Measurements from ENCODE around the gene KIAA1958. TPM values are rescaled to one million over a fixed set of nuclear protein-coding genes. Genes with fewer than 3 reads are reported as not detected.
"Not testable (repeated sequence)": the region's sequence is repeated elsewhere in the genome, so short reads cannot be mapped to it uniquely, and the experiment has no call there.

Gene KIAA1958
- total and polyA plus RNA-seq, 7 experiments from 2014 or later, result 3.2 to 8.3 (median 6.4) TPM

GRCh38 chr9:112669326-112669725 is 182.7 kb downstream of the KIAA1958 start:
- Mint-ChIP-seq H3K4me3 (no peak overlapping the region), H3K36me3 (no peaks in the 10 kb centered on the region), H3K4me1 (no peaks in the 10 kb centered on the region), H3K27me3 (peaks cover 0 to 4% (median 0%) of the 10 kb centered on the region in 5 donors), H3K9me3 (peaks cover 0 to 4% (median 0%) of the 10 kb centered on the region in 11 donors), H3K27ac (no peak overlapping the region)
- ChIA-PET CTCF (no interaction called here), POLR2A (no interaction called here)
- no peak for ATAC-seq
- H3K4me1 ChIP-seq (ENCODE audit: control insufficient read depth in 2 of 2, insufficient read depth in 2 of 2, low read length in 2 of 2), result no peaks in the 10 kb centered on the region
- no peaks in the 10 kb centered on the region for H3K9me3 ChIP-seq (ENCODE audit: control insufficient read depth in 2 of 3, low read length in 3 of 3)
- H3K27me3 ChIP-seq (ENCODE audit: control insufficient read depth in 2 of 2, insufficient read depth in 2 of 2, low read length in 2 of 2), result no peaks in the 10 kb centered on the region
- DNase-seq, result no peak
- H3K27ac ChIP-seq (ENCODE audit: low read depth, low read length), result no peak overlapping the region
- no peaks in the 10 kb centered on the region for H3K36me3 ChIP-seq (ENCODE audit: control insufficient read depth in 2 of 3, insufficient read depth in 3 of 3, low read length in 3 of 3)
- intact Hi-C loops (cut with micrococcal nuclease), result no loop called here
- no peak overlapping the region for H3K4me3 ChIP-seq (ENCODE audit: low read length)

- Mint-ChIP-seq H3K36me3 (peaks cover 0 to 5% (median 0%) of the 10 kb centered on the region in 5 donors), H3K27me3 (peaks cover 0 to 4% (median 0%) of the 10 kb centered on the region in 5 donors), H3K4me3 (no peak overlapping the region), H3K4me1 (no peaks in the 10 kb centered on the region), H3K9me3 (peaks cover 0 to 4% (median 0%) of the 10 kb centered on the region in 11 donors), H3K27ac (no peak overlapping the region)
- ATAC-seq (no peak), DNase-seq (no peak)
- Histone ChIP-seq H3K27ac (ENCODE audit: low read depth, low read length) (no peak overlapping the region), H3K36me3 (ENCODE audit: control insufficient read depth in 2 of 3, insufficient read depth in 3 of 3, low read length in 3 of 3) (no peaks in the 10 kb centered on the region), H3K4me1 (ENCODE audit: control insufficient read depth in 2 of 2, insufficient read depth in 2 of 2, low read length in 2 of 2) (no peaks in the 10 kb centered on the region), H3K27me3 (ENCODE audit: control insufficient read depth in 2 of 2, insufficient read depth in 2 of 2, low read length in 2 of 2) (no peaks in the 10 kb centered on the region), H3K4me3 (ENCODE audit: low read length) (no peak overlapping the region), H3K9me3 (ENCODE audit: control insufficient read depth in 2 of 3, low read length in 3 of 3) (no peaks in the 10 kb centered on the region)
- ChIA-PET POLR2A (no interaction called here), CTCF (no interaction called here)
- intact Hi-C loops (cut with micrococcal nuclease), result no loop called here
Measured at GRCh38 chr9:112670991-112671625, 184.5 kb downstream of the KIAA1958 start.

- H3K27ac ChIP-seq (ENCODE audit: low read depth, low read length); H3K4me3 ChIP-seq (ENCODE audit: low read length); H3K27me3 Mint-ChIP-seq; H3K4me1 Mint-ChIP-seq; CTCF ChIA-PET; POLR2A ChIA-PET; H3K27me3 ChIP-seq (ENCODE audit: control insufficient read depth in 2 of 2, insufficient read depth in 2 of 2, low read length in 2 of 2); H3K4me3 Mint-ChIP-seq; H3K27ac Mint-ChIP-seq; H3K4me1 ChIP-seq (ENCODE audit: control insufficient read depth in 2 of 2, insufficient read depth in 2 of 2, low read length in 2 of 2); intact Hi-C loops (cut with micrococcal nuclease); ATAC-seq; H3K36me3 ChIP-seq (ENCODE audit: control insufficient read depth in 2 of 3, insufficient read depth in 3 of 3, low read length in 3 of 3); DNase-seq: not testable (repeated sequence)
- H3K9me3 Mint-ChIP-seq, result peaks cover 3 to 16% (median 11%) of the 10 kb centered on the region in 11 donors
- H3K36me3 Mint-ChIP-seq, result peaks cover 5 to 14% (median 8%) of the 10 kb centered on the region in 5 donors
- peaks cover 0 to 11% (median 0%) of the 10 kb centered on the region in 3 experiments for H3K9me3 ChIP-seq (ENCODE audit: control insufficient read depth in 2 of 3, low read length in 3 of 3)
Measured at GRCh38 chr9:112673221-112673620, 186.6 kb downstream of the KIAA1958 start.

- Mint-ChIP-seq H3K27ac (no peak overlapping the region), H3K4me1 (peaks cover 0 to 8% (median 1%) of the 10 kb centered on the region in 7 donors), H3K9me3 (peaks cover 13 to 34% (median 19%) of the 10 kb centered on the region in 11 donors), H3K4me3 (no peak overlapping the region), H3K36me3 (peaks cover 5 to 24% (median 15%) of the 10 kb centered on the region in 5 donors), H3K27me3 (peaks cover 0 to 7% (median 4%) of the 10 kb centered on the region in 5 donors)
- ATAC-seq (no peak), DNase-seq (no peak)
- Histone ChIP-seq H3K9me3 (ENCODE audit: control insufficient read depth in 2 of 3, low read length in 3 of 3) (peaks cover 0 to 18% (median 0%) of the 10 kb centered on the region in 3 experiments), H3K4me3 (ENCODE audit: low read length) (no peak overlapping the region), H3K4me1 (ENCODE audit: control insufficient read depth in 2 of 2, insufficient read depth in 2 of 2, low read length in 2 of 2) (no peaks in the 10 kb centered on the region), H3K27me3 (ENCODE audit: control insufficient read depth in 2 of 2, insufficient read depth in 2 of 2, low read length in 2 of 2) (no peaks in the 10 kb centered on the region), H3K27ac (ENCODE audit: low read depth, low read length) (no peak overlapping the region), H3K36me3 (ENCODE audit: control insufficient read depth in 2 of 3, insufficient read depth in 3 of 3, low read length in 3 of 3) (no peaks in the 10 kb centered on the region)
- POLR2A ChIA-PET, result no interaction called here
- intact Hi-C loops (cut with micrococcal nuclease), result no loop called here
- CTCF ChIA-PET, result no interaction called here
Measured at GRCh38 chr9:112677040-112677439, 190.4 kb downstream of the KIAA1958 start.

- intact Hi-C loops (cut with micrococcal nuclease), result no loop called here
- no peak overlapping the region for H3K4me3 Mint-ChIP-seq
- ATAC-seq (no peak), DNase-seq (no peak)
- peaks cover 4 to 19% (median 9%) of the 10 kb centered on the region in 7 donors for H3K4me1 Mint-ChIP-seq
- ChIA-PET CTCF (no interaction called here), POLR2A (interaction anchor here (0.7 kb wide), 1 partner anchor 26 kb away, joined by 3 read pairs; no protein-coding TSS in a partner anchor)
- no peak overlapping the region for H3K4me3 ChIP-seq (ENCODE audit: low read length)
- H3K9me3 ChIP-seq (ENCODE audit: control insufficient read depth in 2 of 3, low read length in 3 of 3), result peaks cover 0 to 22% (median 0%) of the 10 kb centered on the region in 3 experiments
- H3K27me3 ChIP-seq (ENCODE audit: control insufficient read depth in 2 of 2, insufficient read depth in 2 of 2, low read length in 2 of 2), result no peaks in the 10 kb centered on the region
- peaks cover 0 to 7% (median 0%) of the 10 kb centered on the region in 5 donors for H3K27me3 Mint-ChIP-seq
- H3K36me3 Mint-ChIP-seq, result peaks cover 15 to 43% (median 23%) of the 10 kb centered on the region in 5 donors
- H3K27ac Mint-ChIP-seq, result peak overlapping the region in 1 of 9 donors; percentile 12
- peaks cover 14 to 42% (median 21%) of the 10 kb centered on the region in 11 donors for H3K9me3 Mint-ChIP-seq
- H3K4me1 ChIP-seq (ENCODE audit: control insufficient read depth in 2 of 2, insufficient read depth in 2 of 2, low read length in 2 of 2), result no peaks in the 10 kb centered on the region
- H3K27ac ChIP-seq (ENCODE audit: low read depth, low read length), result no peak overlapping the region
- H3K36me3 ChIP-seq (ENCODE audit: control insufficient read depth in 2 of 3, insufficient read depth in 3 of 3, low read length in 3 of 3), result peaks cover 0 to 5% (median 4%) of the 10 kb centered on the region in 3 experiments
Measured at GRCh38 chr9:112680731-112681402, 194.2 kb downstream of the KIAA1958 start.

GRCh38 chr9:112689161-112689740 is 202.6 kb downstream of the KIAA1958 start:
- H3K36me3 Mint-ChIP-seq, result peaks cover 7 to 68% (median 52%) of the 10 kb centered on the region in 5 donors
- POLR2A ChIA-PET, result no interaction called here
- H3K9me3 Mint-ChIP-seq, result no peaks in the 10 kb centered on the region
- ATAC-seq, result no peak
- Histone ChIP-seq H3K27me3 (ENCODE audit: control insufficient read depth in 2 of 2, insufficient read depth in 2 of 2, low read length in 2 of 2) (no peaks in the 10 kb centered on the region), H3K9me3 (ENCODE audit: control insufficient read depth in 2 of 3, low read length in 3 of 3) (no peaks in the 10 kb centered on the region), H3K4me1 (ENCODE audit: control insufficient read depth in 2 of 2, insufficient read depth in 2 of 2, low read length in 2 of 2) (no peaks in the 10 kb centered on the region), H3K27ac (ENCODE audit: low read depth, low read length) (no peak overlapping the region), H3K36me3 (ENCODE audit: control insufficient read depth in 2 of 3, insufficient read depth in 3 of 3, low read length in 3 of 3) (peaks cover 0 to 61% (median 19%) of the 10 kb centered on the region in 3 experiments), H3K4me3 (ENCODE audit: low read length) (no peak overlapping the region)
- H3K27ac Mint-ChIP-seq, result peak overlapping the region in 1 of 9 donors; percentile 30
- CTCF ChIA-PET, result no interaction called here
- intact Hi-C loops (cut with micrococcal nuclease), result no loop called here
- H3K27me3 Mint-ChIP-seq, result no peaks in the 10 kb centered on the region
- peaks cover 0 to 7% (median 0%) of the 10 kb centered on the region in 7 donors for H3K4me1 Mint-ChIP-seq
- H3K4me3 Mint-ChIP-seq, result no peak overlapping the region
- DNase-seq, result no peak

Measured in naive thymus-derived CD4-positive, alpha-beta T cell (primary cell).